CD14-positive monocyte (primary cell): ENCODE measurements around the gene SMCO4. TPM values are rescaled to one million over a fixed set of nuclear protein-coding genes. Genes with fewer than 3 reads are reported as not detected.

Source experiments
- DNase-seq, 3 donors: peaks; one replicate each; pipeline ENCODE4 v3.0.0-alpha.2; 2011 to 2022
- H2AFZ ChIP-seq: 2 replicates; pipeline ENCODE4 v1.6.0; 2012; ENCODE audit warnings: mild to moderate bottlenecking, low read depth, low read length, inconsistent platforms; ENCODE audit not compliant: insufficient read depth, poor library complexity, severe bottlenecking
- H3K27ac ChIP-seq, 2 donors: 1 replicate in 1 of 2; 2 replicates in 1 of 2; pipeline ENCODE4 v1.5.1; 2012 to 2013; ENCODE audit warnings: low read length in 2 of 2, control low read depth in 1 of 2, inconsistent platforms in 1 of 2, low read depth in 1 of 2, mild to moderate bottlenecking in 1 of 2
- H3K27me3 ChIP-seq, 2 donors: one replicate each; pipeline versions ENCODE4 v1.6.0 to v1.6.1; 2011 to 2013; ENCODE audit warnings: low read length in 2 of 2; ENCODE audit not compliant: control insufficient read depth in 2 of 2, insufficient read depth in 2 of 2
- H3K36me3 ChIP-seq, 2 donors: replicated peaks in 1 of 2; 1 replicate in 1 of 2; 2 replicates in 1 of 2; pipeline versions ENCODE4 v1.5.1 to v1.6.1; 2012 to 2013; ENCODE audit warnings: low read length in 2 of 2, control low read depth in 1 of 2, inconsistent platforms in 1 of 2, mild to moderate bottlenecking in 1 of 2; ENCODE audit not compliant: insufficient read depth in 2 of 2, control insufficient read depth in 1 of 2
- H3K4me1 ChIP-seq, 2 donors: 1 replicate in 1 of 2; 2 replicates in 1 of 2; pipeline versions ENCODE4 v1.5.1 to v1.6.1; 2012 to 2013; ENCODE audit warnings: low read length in 2 of 2, control low read depth in 1 of 2, inconsistent platforms in 1 of 2, mild to moderate bottlenecking in 1 of 2, moderate library complexity in 1 of 2; ENCODE audit not compliant: insufficient read depth in 2 of 2, control insufficient read depth in 1 of 2
- H3K4me2 ChIP-seq: replicated peaks from 2 replicates; pipeline ENCODE3; 2012; ENCODE audit warnings: low read length, moderate library complexity, mild to moderate bottlenecking; ENCODE audit not compliant: poor library complexity, severe bottlenecking; ENCODE audit errors: extremely low read depth
- H3K4me3 ChIP-seq, 3 experiments: fragments of 200-600 bp in 1 of 3; sonication (generic) in 1 of 3; replicated peaks in 1 of 3; 1 replicate in 2 of 3; 2 replicates in 1 of 3; pipeline ENCODE4 v1.5.1; 2011 to 2013; ENCODE audit warnings: low read length in 3 of 3, mild to moderate bottlenecking in 3 of 3, control low read depth in 2 of 3, low read depth in 2 of 3, inconsistent platforms in 1 of 3, moderate library complexity in 1 of 3
- H3K79me2 ChIP-seq: 2 replicates; pipeline ENCODE4 v1.6.0; 2012; ENCODE audit warnings: mild to moderate bottlenecking, control low read depth, inconsistent platforms, low read length, moderate library complexity; ENCODE audit not compliant: insufficient read depth
- H3K9ac ChIP-seq: 2 replicates; pipeline ENCODE4 v1.6.0; 2017; ENCODE audit warnings: low read length, mild to moderate bottlenecking; ENCODE audit not compliant: insufficient read depth, poor library complexity, severe bottlenecking
- H3K9me3 ChIP-seq, 2 donors: replicated peaks in 1 of 2; 1 replicate in 1 of 2; 2 replicates in 1 of 2; pipeline versions ENCODE4 v1.5.1 to v1.6.1; 2012 to 2013; ENCODE audit warnings: low read length in 2 of 2, control low read depth in 1 of 2; ENCODE audit not compliant: control insufficient read depth in 1 of 2, insufficient read depth in 1 of 2
- H4K20me1 ChIP-seq: 2 replicates; pipeline ENCODE4 v1.6.0; 2012; ENCODE audit warnings: mild to moderate bottlenecking, low read length, control low read depth, moderate library complexity; ENCODE audit not compliant: insufficient read depth
- H3K27ac Mint-ChIP-seq, 7 donors: one replicate each; pipeline ENCODE4 v1.8.0; 2020; ENCODE audit warnings: mild to moderate bottlenecking in 7 of 7, mixed read lengths in 7 of 7, moderate library complexity in 6 of 7, inconsistent platforms in 2 of 7
- H3K27me3 Mint-ChIP-seq, 3 donors: one replicate each; pipeline ENCODE4 v1.8.0; 2021 to 2022; ENCODE audit warnings: low read depth in 3 of 3, mild to moderate bottlenecking in 3 of 3, mixed read lengths in 3 of 3, moderate library complexity in 3 of 3, inconsistent platforms in 1 of 3
- H3K36me3 Mint-ChIP-seq, 2 donors: one replicate each; pipeline ENCODE4 v1.8.0; 2020; ENCODE audit warnings: mixed read lengths in 2 of 2, inconsistent platforms in 1 of 2, mild to moderate bottlenecking in 1 of 2
- H3K4me1 Mint-ChIP-seq: one replicate; pipeline ENCODE4 v1.8.0; 2020; ENCODE audit warnings: mild to moderate bottlenecking, mixed read lengths
- H3K4me3 Mint-ChIP-seq, 2 donors: one replicate each; pipeline ENCODE4 v1.8.0; 2020; ENCODE audit warnings: mild to moderate bottlenecking in 2 of 2, mixed read lengths in 2 of 2, moderate library complexity in 1 of 2
- H3K9me3 Mint-ChIP-seq, 7 donors: one replicate each; pipeline ENCODE4 v1.8.0; 2020 to 2022; ENCODE audit warnings: mixed read lengths in 7 of 7, mild to moderate bottlenecking in 6 of 7, moderate library complexity in 6 of 7, inconsistent platforms in 2 of 7
- WGBS: methylation state at CpG from one replicate; pipeline ENCODE4 v1.1.5; 2013; ENCODE audit warnings: missing lambda C conversion rate; ENCODE audit not compliant: insufficient coverage; 5-methylcytosine and 5-hydroxymethylcytosine counted together
- intact Hi-C, 2 donors: fragments of 100-400 bp; cut with micrococcal nuclease; formaldehyde crosslinking; loops; one replicate each; pipeline versions ENCODE4 v1.15.0 to v1.15.1; 2023
- polyA plus RNA-seq, 3 donors: library from polyadenylated mRNA; depleted of rRNA in 1 of 3; unstranded in 2 of 3; stranded (reverse) in 1 of 3; fragments of 300-500 nt in 2 of 3; fragments of >200 nt in 1 of 3; fragmentation: Illumina TruSeq in 2 of 3; gene quantifications; 1 replicate in 2 of 3; 2 replicates in 1 of 3; pipeline ENCODE4 v1.2.3, GENCODE V29; 2012 to 2021
- TF ChIP-seq, protein P1 (sequence below): fragments of 200-600 bp; IDR thresholded peaks from one replicate; pipeline ENCODE4 v1.8.0; 2022; ENCODE audit warnings: antibody characterized with exemption, mild to moderate bottlenecking

SMCO4 gene
- polyA plus RNA-seq, 3 donors = 110 to 242 (median 169) TPM

DNA sequence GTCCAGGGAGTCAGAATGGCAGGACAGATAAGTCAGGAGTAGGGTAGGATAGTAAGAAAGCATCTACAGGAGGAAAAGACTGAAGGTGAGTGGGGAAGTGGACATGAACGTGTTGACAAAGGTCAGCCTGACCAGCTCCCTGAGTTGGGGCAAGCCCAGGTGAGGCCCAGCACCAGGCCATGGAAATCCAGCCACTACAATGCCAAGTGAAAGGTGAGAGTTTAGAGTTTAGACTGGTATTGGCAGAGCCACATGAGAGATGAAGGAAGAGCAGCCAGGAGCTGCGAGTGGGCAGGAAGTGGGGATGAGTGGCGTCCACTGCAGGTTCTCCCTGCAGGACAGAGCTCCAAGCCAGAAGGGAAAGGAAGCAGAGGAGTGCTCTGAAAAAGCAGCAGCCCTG lies 16.5 kb upstream of the SMCO4 start:
- no peak overlapping the region for H3K9ac ChIP-seq
- no peak overlapping the region for H3K4me3 Mint-ChIP-seq
- no peaks in the 10 kb centered on the region for H3K36me3 Mint-ChIP-seq
- no peak overlapping the region for H3K4me2 ChIP-seq
- intact Hi-C loops = no loop called here
- H3K79me2 ChIP-seq = no peaks in the 10 kb centered on the region
- H3K4me3 ChIP-seq = no peak overlapping the region
- H3K27me3 ChIP-seq = peaks cover 0 to 5% of the 10 kb centered on the region in 2 donors
- no peaks in the 10 kb centered on the region for H3K4me1 Mint-ChIP-seq
- TF ChIP-seq, protein P1, sequence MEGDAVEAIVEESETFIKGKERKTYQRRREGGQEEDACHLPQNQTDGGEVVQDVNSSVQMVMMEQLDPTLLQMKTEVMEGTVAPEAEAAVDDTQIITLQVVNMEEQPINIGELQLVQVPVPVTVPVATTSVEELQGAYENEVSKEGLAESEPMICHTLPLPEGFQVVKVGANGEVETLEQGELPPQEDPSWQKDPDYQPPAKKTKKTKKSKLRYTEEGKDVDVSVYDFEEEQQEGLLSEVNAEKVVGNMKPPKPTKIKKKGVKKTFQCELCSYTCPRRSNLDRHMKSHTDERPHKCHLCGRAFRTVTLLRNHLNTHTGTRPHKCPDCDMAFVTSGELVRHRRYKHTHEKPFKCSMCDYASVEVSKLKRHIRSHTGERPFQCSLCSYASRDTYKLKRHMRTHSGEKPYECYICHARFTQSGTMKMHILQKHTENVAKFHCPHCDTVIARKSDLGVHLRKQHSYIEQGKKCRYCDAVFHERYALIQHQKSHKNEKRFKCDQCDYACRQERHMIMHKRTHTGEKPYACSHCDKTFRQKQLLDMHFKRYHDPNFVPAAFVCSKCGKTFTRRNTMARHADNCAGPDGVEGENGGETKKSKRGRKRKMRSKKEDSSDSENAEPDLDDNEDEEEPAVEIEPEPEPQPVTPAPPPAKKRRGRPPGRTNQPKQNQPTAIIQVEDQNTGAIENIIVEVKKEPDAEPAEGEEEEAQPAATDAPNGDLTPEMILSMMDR = no peak
- H4K20me1 ChIP-seq = no peaks in the 10 kb centered on the region
- H3K27ac Mint-ChIP-seq = peak overlapping the region in 2 of 7 donors; percentile 16 to 21
- no peaks in the 10 kb centered on the region for H3K36me3 ChIP-seq
- H3K27ac ChIP-seq = no peak overlapping the region
- no peaks in the 10 kb centered on the region for H3K9me3 ChIP-seq
- peaks cover 5 to 6% (median 5%) of the 10 kb centered on the region in 3 donors for H3K27me3 Mint-ChIP-seq
- 83% methylated on average over 3 of the region's 3 CpGs for WGBS
- H3K9me3 Mint-ChIP-seq = no peaks in the 10 kb centered on the region
- no peaks in the 10 kb centered on the region for H3K4me1 ChIP-seq
- no peak for DNase-seq
- no peak overlapping the region for H2AFZ ChIP-seq

DNA sequence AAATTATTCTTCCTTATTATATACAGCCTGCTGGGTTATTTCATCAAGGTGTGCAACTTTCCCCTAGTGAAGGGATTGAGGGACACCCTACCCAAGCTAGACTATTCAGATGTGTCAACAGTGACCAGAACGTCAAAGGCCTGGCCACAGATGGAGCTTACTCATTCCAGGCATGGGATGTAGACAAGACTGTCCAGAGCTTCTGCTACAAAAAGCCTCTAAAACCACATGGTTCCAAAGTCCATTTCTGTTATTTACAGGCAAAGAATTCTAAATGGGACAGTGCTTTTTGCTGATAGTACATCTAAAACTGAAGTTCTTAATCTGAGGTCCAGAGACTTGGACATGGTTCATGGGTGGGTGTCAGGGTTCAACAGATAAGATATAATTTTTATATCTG lies 9.7 kb upstream of the SMCO4 start:
- no peak overlapping the region for H2AFZ ChIP-seq
- no peak overlapping the region for H3K9ac ChIP-seq
- Mint-ChIP-seq H3K9me3 (no peaks in the 10 kb centered on the region), H3K4me3 (no peak overlapping the region), H3K27ac (no peak overlapping the region), H3K36me3 (no peaks in the 10 kb centered on the region), H3K4me1 (no peaks in the 10 kb centered on the region), H3K27me3 (peaks cover 2 to 5% (median 5%) of the 10 kb centered on the region in 3 donors)
- no CpG with 5 or more reads among the region's 1 CpG for WGBS
- DNase-seq = no peak
- no peaks in the 10 kb centered on the region for H4K20me1 ChIP-seq
- TF ChIP-seq, protein P1 = no peak
- intact Hi-C loops = no loop called here
- H3K79me2 ChIP-seq = no peaks in the 10 kb centered on the region
- no peak overlapping the region for H3K27ac ChIP-seq
- H3K36me3 ChIP-seq = no peaks in the 10 kb centered on the region
- no peaks in the 10 kb centered on the region for H3K4me1 ChIP-seq
- peaks cover 0 to 5% of the 10 kb centered on the region in 2 donors for H3K27me3 ChIP-seq
- H3K4me2 ChIP-seq = no peak overlapping the region
- H3K9me3 ChIP-seq = no peaks in the 10 kb centered on the region
- no peak overlapping the region for H3K4me3 ChIP-seq
